GM21423 (cell line): ENCODE data around the gene CLCN1.
"Not testable (repeated sequence)": the region's sequence is repeated elsewhere in the genome, so short reads cannot be mapped to it uniquely, and the experiment has no call there.

Experiments
- ATAC-seq: cut with Tn5 transposase; IDR thresholded peaks from one replicate; pipeline ENCODE4 v1.9.1; 2021; ENCODE audit warnings: mild to moderate bottlenecking, moderate library complexity; ENCODE audit not compliant: unreplicated experiment

CLCN1 gene

GRCh38 chr7:143315776-143316175, at the start of gene CLCN1:
Gene CLCN1 (plus strand): TSS chr7:143316111. CDS start chr7:143316213, 102 bp downstream.
- no peak for ATAC-seq

GRCh38 chr7:143269251-143269650, 46.7 kb upstream of the CLCN1 start:
- ATAC-seq, result no peak

- no peak for ATAC-seq
Observed at GRCh38 chr7:143271240-143271639, 44.7 kb upstream of the CLCN1 start.

GRCh38 chr7:143272871-143273270, 43.0 kb upstream of the CLCN1 start:
- ATAC-seq, result no peak

GRCh38 chr7:143279186-143280098, 36.5 kb upstream of the CLCN1 start:
- ATAC-seq, result no peak

- no peak for ATAC-seq
Observed at GRCh38 chr7:143280160-143280559, 35.8 kb upstream of the CLCN1 start.

GRCh38 chr7:143280566-143280965, 35.3 kb upstream of the CLCN1 start:
- ATAC-seq, result no peak

GRCh38 chr7:143281529-143281928, 34.4 kb upstream of the CLCN1 start:
- no peak for ATAC-seq

- ATAC-seq, result no peak
Observed at GRCh38 chr7:143282124-143282523, 33.8 kb upstream of the CLCN1 start.

- no peak for ATAC-seq
Observed at GRCh38 chr7:143283381-143283780, 32.5 kb upstream of the CLCN1 start.

GRCh38 chr7:143284591-143285469, 31.1 kb upstream of the CLCN1 start, which contains the start of gene TMEM139:
Gene TMEM139 (plus strand): TSS chr7:143284958. CDS start chr7:143285958, 1,000 bp downstream.
- ATAC-seq, result no peak

- ATAC-seq, result no peak
Observed at GRCh38 chr7:143285470-143285778, 30.5 kb upstream of the CLCN1 start.

- ATAC-seq, result no peak
Observed at GRCh38 chr7:143285806-143286521, 29.9 kb upstream of the CLCN1 start.

GRCh38 chr7:143286522-143286890, 29.4 kb upstream of the CLCN1 start:
- ATAC-seq, result no peak

- ATAC-seq, result no peak
Observed at GRCh38 chr7:143287339-143287934, 28.5 kb upstream of the CLCN1 start.

- peak; percentile 92 for ATAC-seq
Observed at GRCh38 chr7:143287935-143288826, 27.7 kb upstream of the CLCN1 start, which contains the start of gene CASP2. Gene CASP2 (plus strand): TSS chr7:143288351. CDS start chr7:143288456, 105 bp downstream.

- no peak for ATAC-seq
Observed at GRCh38 chr7:143288836-143289235, 27.1 kb upstream of the CLCN1 start.

- no peak for ATAC-seq
Observed at GRCh38 chr7:143289421-143289820, 26.5 kb upstream of the CLCN1 start.

GRCh38 chr7:143289888-143290287, 26.0 kb upstream of the CLCN1 start:
- ATAC-seq, result not testable (repeated sequence)

- ATAC-seq, result no peak
Observed at GRCh38 chr7:143290293-143290692, 25.6 kb upstream of the CLCN1 start.
